Measurements from ENCODE around the gene CIAO3.
"Not testable (repeated sequence)": the region's sequence is repeated elsewhere in the genome, so short reads cannot be mapped to it uniquely, and the experiment has no call there.

CIAO3 gene

DNA sequence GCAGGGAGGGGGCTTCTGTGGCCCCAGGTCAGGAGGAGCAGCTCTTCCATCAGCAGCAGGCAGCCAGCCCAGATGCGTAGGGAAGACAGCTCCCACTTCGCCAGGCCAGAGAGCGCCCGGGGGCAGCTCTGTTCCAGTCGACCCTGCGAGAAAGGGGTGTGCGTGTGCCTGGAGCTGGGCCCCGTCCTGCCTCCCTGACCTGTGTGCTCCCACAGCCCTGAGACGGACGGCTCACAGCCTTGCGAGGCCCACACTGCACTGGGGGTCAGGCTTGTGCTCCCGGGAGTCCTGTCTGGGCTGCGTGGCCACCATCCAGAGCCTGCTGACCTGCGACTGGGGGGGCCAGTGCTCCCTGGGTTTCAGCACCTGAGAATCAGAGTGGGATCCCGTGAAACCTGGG, 19.3 kb upstream of the CIAO3 start:
- DNase-seq (ENCODE audit: low spot score): no peak

DNA sequence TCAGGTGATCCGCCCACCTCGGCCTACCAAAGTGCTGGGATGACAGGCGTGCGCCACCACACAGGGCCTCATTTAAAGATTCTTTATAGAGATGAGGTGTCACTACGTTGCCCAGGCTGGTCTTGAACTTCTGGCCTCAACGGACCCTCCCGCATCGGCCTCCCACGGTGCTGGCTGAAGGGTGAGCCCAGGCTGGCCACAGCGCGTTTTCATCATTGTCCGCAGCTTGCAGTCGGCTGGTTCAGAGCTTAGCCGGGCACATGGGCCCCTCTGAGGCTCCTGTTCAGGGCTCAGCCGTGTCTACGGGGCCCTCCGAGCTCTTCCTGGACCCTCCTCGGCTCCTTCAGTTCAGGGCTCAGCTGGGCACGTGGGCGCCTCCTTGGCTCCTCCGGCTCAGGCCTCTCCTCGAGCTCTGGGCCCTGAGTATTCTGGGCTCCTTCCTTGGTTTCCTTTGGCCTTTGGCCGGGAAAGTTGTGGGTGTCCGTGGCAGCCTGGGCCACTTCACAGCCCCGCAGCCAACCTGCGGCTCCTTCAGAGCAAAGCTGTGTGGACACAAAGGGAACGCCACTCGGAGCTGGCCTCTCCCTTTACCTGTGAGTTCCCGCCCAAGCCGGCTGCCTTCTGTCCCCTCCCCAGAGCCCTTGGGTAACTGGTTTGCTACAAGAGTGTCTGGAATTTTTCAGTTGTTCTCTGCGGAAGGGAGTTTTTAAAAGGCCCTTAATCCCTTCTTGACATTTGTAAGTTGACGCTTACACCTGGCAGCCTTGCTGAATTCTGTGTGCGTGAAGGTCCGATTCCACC, 18.5 kb upstream of the CIAO3 start:
- no peak for DNase-seq (ENCODE audit: low spot score)

DNA sequence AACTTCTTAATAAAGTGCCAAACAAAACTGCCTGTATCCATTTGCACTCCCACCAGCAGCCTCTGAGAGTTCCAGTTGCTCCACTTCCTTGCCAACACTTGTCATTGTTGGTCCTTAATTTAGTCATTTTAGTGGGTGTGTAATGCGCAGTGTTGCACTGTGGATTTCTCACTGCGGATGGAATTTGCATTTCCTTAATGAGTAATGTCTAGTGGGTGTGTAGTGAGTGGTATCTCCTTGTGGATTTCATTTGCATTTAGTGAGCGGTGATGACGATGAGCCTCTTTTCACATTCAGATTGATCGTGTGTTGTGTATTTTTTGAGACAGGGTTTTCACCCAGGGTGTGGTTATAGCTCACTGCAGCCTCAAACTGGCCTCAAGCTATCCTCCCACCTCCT, 15.6 kb upstream of the CIAO3 start:
- DNase-seq (ENCODE audit: low spot score): no peak

DNA sequence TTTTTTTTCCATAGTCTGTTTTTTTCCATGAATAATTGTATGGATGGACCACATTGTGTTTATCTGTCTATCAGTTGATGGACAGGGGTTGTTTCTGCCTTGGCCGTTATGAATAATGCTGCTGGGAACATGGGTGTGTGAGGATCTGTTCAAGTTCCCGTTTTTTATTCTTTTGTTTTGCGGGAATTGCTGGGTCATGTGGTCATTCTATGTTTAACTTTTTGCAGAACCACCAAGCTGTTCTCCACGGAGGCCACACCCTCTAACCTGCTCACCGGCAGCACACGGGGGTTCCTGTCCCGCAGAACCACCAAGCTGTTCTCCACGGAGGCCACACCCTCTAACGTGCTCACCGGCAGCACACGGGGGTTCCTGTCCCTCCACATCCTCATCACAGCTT, 13.9 kb upstream of the CIAO3 start:
- no peak for DNase-seq (ENCODE audit: low spot score)

DNA sequence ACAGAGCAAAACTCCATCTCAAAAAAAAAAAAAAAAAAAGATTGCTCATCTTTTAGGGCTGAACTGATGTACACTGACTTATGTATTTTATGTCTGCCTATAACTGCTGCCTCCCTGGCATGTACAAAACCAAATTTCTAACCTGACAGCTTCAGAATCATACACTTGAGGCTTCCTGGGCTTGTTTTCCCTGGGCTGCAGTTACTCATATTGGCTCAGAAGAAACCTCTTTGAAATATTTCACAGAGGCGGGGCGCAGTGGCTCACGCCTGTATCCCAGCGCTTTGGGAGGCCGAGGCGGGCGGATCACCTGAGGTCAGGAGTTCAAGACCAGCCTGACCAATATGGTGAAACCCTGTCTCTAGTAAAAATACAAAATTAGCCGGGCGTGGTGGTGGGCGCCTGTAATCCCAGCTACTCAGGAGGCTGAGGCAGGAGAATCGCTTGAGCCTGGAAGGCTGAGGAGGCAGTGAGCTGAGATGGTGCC, 13.4 kb upstream of the CIAO3 start:
- DNase-seq (ENCODE audit: low spot score): not testable (repeated sequence)

DNA sequence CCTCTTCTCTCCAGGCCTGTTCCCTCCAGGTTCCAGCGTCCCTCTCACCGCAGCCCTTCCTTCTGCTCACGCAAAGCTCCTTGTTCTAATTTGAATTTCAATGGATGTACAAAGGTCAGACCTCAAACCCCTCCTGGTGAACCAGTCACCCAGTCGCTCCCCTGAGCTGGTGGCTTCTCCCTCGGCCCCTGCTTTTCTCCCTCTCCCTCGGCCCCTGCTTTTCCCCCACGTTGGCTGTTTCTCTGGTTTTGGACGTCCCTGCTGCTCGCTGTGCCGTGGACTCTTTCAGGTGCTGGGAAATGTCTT, 11.2 kb upstream of the CIAO3 start:
- no peak for DNase-seq (ENCODE audit: low spot score)

DNA sequence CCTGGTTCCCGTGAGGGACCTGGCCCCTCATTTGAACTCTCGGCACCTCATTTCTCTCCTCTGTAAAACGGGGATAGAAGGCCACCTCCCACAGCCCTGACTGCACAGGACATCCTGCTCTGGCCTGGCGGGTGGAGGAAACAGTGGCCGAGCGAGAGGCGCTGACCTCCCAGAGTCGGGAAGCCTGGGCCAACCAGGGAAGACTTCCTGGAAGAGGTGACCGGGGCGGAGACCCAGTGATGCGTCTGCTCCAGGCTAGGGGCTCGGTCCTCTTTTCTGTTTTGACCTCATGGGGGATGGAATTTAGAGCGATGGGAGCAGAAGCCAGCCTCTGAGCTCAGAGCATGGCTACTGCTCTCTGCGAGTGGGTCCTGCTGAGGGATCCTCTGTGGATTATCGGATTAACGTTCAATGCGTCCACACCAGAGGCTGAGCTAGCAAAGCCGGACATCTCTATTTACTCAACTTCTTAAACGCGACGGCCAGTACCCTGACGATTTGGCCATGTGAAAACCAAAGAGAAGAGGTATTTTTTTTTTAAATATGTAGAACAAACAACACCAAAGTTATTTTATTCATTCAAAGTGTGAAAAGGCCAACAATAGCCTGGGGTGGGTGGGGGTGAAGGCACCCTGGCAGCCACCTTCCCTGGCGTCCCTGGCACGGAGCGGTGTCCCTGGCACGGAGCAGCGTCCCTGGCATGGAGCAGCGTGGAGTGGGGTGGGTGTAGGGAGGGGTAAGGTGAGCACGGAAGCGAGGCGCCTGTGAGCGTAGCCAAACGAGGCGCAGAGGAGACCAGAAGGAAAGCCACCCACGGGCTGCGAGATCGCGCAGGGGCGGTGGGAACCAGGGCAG, 10.6 kb upstream of the CIAO3 start:
- no peak for DNase-seq (ENCODE audit: low spot score)

DNA sequence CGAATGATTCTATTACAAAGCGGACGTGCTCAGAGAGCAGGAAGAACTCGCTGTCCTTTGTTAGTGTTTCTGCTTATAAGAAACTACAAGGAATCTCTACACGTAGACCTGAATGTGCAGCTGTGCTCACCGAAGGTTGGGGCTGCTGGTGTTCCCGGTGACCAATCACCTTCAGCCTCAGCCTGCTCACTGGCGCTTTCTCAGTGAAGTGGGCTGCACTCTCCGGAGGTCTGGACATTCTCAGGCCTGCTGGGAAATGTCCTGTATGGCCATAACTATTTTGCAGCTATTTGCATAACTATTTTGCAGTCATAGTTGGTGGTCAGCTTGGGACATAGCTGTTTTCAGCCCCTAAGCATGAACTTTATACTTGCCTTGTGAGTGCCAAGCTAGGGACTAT, 9.7 kb upstream of the CIAO3 start:
- DNase-seq (ENCODE audit: low spot score): peak; percentile 40

DNA sequence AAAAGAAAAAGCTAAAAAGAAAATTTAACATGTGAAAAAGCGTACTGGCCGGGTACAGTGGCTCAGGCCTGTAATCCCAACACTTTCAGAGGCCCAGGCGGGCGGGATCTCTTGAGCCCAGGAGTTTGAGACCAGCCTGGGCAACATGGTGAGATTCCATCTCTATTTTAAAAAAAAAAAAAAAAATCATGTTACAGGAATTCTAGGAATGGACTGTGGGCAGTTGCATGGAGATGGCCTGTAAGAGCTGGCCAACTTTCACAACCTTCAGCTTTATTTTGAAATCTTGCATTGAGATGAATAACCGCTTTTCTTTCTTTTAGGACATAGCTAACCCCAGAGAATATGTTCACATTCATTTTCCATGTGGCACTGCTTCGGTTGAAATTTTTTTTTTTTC, 8.2 kb upstream of the CIAO3 start:
- no peak for DNase-seq (ENCODE audit: low spot score)

DNA sequence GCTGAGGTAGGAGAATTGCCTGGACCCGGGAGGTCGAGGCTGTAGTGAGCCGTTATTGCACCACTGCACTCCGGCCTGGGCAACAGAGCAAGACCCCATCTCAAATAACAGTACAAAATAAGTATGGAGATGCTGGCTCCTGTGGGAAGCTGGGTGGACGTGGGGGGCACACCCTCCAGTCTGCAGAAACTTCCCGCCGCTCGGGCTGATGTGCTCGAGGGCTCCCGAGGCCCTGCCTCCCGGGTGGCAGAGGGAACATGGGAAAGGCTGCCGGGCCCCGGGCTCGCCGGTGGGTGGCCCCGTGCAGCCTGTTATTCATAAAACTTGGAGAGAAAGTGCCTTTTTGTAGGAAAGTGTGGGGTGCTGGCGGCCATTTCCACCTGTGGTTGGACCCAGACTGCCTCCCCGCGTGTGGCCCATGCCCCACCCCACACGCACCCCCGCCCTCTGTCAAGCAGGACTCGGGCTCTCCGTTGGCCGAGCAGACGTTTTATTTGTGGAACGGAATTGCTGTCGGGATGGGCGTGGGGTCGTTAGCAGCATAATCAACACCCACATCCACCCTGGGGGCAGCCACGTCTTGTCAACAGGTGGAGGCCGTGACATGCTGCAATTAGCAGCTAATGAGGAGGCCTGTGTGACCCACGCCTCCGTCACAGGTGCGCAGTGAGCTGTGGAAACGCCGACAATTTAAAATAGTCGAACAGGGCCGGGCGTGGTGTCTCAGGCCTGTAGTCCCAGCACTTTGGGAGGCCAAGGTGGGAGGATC, 7.4 kb upstream of the CIAO3 start:
- no peak for DNase-seq (ENCODE audit: low spot score)

DNA sequence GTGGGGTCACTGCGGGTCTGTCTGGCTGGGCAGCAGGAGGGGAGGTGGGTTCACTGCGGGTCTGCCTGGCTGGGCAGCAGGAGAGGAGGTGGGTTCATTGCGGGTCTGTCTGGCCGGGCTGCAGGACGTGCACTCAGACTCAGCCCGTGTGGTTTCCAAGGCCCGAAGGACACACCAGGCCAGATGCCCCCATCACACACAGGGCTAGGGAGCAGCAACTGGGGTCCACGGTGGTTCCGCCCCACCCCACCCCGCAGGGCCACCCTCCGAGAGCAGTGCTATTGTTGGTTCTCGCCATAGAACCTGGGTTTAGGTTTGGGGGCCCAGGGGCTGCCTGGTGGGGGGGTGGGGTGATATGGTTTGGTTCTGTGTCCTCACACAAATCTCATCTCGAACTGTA, 5.8 kb upstream of the CIAO3 start:
- DNase-seq (ENCODE audit: low spot score): no peak

DNA sequence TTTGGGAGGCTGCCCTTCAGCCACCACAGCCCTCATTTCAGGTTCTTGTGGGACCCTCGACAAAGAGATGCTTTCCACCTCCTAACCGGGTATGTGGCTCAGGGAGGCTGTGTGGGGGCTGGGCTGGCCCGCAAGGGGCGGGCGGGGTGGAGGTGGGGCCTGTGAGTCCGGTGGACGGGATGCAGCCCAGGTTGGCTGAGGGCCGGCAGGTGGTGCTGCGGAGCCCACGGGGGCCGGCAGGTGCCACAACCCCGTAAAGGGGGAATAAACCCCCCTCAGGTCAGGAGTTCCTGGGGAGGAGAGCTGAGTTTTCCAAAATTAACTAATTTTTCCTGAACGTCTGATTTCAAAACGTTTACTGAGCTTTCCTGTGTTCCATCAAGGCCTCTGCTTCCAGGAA, 4.9 kb upstream of the CIAO3 start:
- DNase-seq (ENCODE audit: low spot score): peak; percentile 50

DNA sequence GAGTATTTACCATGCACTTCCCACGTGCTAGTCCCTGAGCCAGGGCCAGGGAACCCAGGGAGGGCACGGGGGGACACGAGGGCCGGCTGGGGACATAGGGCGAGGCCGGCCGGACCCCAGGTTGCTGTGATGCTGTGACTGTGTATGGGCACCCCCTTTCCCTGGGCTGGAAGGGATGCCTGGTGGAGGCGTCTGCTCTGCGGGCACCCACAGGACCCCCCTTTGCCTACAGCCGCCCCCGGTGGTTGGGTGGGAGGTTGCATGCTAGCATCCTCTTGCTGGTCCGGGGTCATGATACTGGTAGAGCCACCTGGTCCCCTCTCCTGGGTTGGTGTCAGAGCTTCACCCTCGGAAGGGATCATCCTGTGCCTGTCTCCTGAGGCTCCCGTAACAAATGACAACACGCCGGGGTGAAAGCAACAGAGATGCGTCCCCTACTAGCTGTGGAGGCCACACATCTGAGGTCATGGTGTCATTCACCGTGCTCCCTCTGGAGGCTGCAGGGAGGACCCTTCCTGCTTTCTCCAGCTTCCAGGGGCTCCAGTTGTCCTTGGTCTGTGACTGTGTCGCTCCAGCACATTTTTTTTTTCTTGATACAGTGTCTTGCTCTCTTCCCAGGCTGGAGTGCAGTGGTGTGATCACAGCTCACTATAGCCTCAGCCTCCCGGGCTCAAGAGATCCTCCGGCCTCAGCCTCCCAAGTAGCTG, 3.1 kb upstream of the CIAO3 start:
- no peak for DNase-seq (ENCODE audit: low spot score)

DNA sequence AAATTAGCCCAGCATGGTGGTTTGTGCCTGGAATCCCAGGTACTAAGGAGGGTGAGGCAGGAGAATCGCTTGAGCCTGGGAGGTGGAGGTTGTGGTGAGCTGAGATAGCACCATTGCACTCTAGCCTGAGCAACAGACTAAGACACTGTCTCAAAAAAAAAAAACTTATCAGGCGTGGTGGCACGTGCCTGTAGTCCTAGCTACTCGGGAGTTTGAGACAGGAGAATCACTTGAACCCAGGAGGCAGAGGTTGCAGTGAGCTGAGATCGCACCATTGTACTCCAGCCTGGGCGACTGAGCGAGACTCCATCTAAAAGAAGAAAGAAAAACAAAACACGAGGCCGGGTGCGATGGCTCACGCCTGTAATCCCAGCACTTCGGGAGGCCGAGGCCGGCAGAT, 2.1 kb upstream of the CIAO3 start:
- not testable (repeated sequence) for DNase-seq (ENCODE audit: low spot score)

DNA sequence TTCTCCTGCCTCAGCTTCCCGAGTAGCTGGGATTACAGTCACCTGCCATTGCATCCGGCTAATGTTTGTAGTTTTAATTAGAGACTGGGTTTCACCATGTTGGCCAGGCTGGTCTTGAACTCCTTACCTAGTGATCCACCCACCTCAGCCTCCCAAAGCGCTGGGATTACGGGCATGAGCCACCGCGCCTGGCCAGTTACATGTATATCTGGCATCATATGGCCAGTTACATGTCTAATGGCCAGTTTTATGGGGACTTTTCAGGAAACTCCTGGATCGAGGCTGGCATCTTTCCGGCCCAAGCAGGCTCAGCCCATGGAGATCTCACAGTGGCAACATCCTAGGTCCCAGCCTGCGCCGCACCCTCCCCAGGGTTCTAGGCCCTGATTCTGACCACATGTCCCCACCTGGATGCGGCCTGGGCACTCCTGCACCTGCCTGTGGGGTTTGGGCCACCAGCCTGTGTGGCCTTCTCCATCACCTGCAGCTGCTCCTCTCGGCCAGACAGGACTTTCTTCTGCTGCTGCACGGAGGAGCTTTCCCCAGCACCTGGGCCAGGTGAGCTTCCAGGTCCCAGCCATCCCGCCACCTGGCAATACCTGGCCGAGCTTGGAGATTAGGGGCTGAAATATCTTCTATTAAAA, 1.3 kb upstream of the CIAO3 start:
- DNase-seq (ENCODE audit: low spot score): no peak

DNA sequence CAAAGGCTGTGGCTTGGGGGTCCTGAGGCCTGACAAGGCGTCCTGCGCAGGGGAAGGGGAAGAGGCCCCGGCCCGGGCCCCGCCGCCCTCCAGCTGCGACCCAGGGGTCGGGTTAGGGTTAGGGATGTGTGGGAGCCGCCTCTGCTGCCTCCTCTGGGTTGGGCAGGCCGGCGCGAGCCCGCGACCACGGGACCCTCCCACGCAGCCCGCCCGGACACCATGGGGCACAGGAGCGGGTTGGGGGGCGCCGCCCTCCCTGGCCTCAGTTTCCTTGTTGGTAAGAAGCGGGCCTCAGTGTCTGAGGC, 386 bp downstream of the CIAO3 start:
- no peak for DNase-seq (ENCODE audit: low spot score)

DNA sequence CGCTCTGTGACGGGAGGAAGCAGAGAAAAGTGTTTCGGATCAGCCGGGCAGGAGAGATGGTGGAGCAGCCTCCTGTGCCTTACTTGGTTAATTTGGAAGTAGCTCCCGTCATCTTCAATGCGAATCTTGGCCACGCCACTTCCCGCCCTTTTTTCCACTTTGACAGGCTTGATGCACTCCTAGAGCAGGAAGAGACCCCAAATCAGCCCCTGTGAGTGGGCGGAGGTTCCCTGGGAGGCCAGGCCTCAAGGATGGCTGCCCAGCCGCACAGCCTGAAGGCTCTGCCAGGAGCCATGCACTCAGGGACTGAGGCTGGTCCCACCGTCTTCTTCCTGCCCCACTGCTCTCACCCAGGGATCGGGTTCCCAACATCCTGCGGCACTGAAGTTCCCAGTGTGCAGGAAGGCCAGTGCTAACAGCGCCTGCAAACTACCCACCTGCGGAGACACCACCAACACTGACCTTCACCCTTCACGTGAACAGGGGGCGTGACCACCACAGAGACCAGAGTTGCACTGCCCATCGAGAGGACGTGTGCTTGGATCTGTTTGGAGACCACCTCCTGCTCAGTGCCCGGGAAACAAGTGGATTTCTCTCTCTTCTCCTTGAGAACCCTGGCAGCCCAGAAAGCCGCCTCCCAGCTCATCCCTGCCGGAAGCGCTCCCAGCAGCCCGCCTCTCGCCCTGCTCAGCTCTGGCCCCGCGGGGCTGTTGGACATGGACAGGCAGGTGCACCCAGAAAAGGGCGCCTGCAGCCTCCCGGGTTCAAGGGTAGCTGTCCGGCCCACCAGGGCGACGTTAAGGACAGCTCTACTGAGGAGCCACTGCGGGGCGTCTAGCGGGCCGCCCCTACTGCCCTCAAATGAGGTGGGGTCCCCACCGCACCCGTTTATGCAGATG, 988 bp downstream of the CIAO3 start:
- DNase-seq (ENCODE audit: low spot score): no peak

DNA sequence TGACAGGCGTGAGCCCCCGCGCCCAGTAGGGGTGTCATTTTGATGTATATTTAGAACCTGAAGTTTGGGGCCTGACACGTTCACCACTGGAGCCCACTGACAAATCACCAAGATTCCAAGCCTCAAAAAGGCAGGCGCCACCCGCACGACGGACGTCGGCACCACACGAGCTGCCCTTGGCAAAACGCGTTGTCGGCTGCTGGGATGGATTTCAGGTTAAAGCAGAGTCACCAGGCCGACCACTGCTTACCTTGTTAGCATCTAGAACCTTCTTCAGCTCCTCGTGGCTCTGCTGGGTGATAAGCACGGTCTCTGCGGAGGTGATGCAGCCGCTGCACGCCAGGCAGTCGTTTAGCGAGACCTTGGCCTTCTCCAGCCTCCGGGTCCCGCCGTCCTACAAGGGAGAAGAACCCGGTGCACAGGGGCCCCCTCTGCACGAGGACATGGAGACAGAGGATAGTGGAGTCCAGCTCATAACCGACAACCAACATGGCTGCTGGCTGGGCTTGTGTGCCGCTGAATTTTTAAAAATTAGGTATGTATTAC, 3.8 kb downstream of the CIAO3 start:
- no peak for DNase-seq (ENCODE audit: low spot score)

DNA sequence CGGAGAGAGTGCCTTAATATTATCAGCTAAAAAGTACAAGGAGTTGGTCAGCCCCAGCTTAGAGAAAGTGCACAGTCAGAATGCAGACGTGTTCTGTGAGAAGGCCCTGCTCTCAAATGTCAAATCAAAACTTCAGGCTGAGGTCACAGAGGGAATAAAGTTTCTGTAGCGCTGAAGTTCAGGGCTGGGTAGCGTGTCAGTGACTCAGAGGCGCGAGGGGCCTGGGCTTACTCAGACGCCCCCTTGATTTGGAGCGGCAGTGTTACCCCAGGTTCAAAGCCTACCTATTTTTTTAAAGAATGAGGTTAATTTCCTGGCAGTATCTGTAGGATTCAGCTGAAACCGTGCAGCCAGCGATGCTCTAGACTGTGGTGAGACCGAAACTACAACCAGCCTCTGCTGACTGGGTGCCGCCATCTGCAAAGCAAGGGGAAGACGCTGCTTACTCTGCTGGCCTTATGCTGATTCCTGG, 4.8 kb downstream of the CIAO3 start:
- DNase-seq (ENCODE audit: low spot score): no peak

Data from kidney tubule cell (primary cell).